Kidney (tissue), 14 donors: Measurements from ENCODE around the gene TENT5A. TPM values are rescaled to one million over a fixed set of nuclear protein-coding genes. Genes with fewer than 3 reads are reported as not detected.

Source experiments
- DNase-seq, 5 donors: peaks; one replicate each; pipeline ENCODE4 v3.0.0-alpha.2; 2013 to 2020
- FAIRE-seq: peaks from 2 replicates; lab custom pipeline; 2012; peaks lifted over from hg19 to GRCh38; lab: Jason Lieb, UNC
- H3K27ac ChIP-seq, 2 donors: one replicate each; pipeline ENCODE4 v1.7.0; 2013; ENCODE audit warnings: low read depth in 2 of 2, low read length in 2 of 2, inconsistent platforms in 1 of 2
- H3K27me3 ChIP-seq: one replicate; pipeline ENCODE4 v1.7.1; 2013; ENCODE audit warnings: low read length, inconsistent platforms; ENCODE audit not compliant: control insufficient read depth, insufficient read depth
- H3K36me3 ChIP-seq, 3 donors: one replicate each; pipeline versions ENCODE4 v1.7.0 to v1.7.1; 2013; ENCODE audit warnings: low read length in 3 of 3, control low read depth in 1 of 3, inconsistent platforms in 1 of 3; ENCODE audit not compliant: insufficient read depth in 3 of 3, control insufficient read depth in 2 of 3
- H3K4me1 ChIP-seq, 3 donors: one replicate each; pipeline versions ENCODE4 v1.7.0 to v1.7.1; 2013; ENCODE audit warnings: low read length in 3 of 3, inconsistent platforms in 1 of 3, low read depth in 1 of 3; ENCODE audit not compliant: control insufficient read depth in 2 of 3, insufficient read depth in 2 of 3
- H3K4me3 ChIP-seq, 3 donors: one replicate each; pipeline versions ENCODE4 v1.7.0 to v1.8.1; 2013; ENCODE audit warnings: low read length in 3 of 3, control low read depth in 1 of 3, inconsistent platforms in 1 of 3
- H3K9ac ChIP-seq, 3 donors: one replicate each; pipeline versions ENCODE4 v1.7.0 to v1.7.1; 2013; ENCODE audit warnings: low read length in 3 of 3, control low read depth in 1 of 3, inconsistent platforms in 1 of 3
- H3K9me3 ChIP-seq, 3 donors: one replicate each; pipeline versions ENCODE4 v1.7.0 to v1.7.1; 2013; ENCODE audit warnings: low read length in 3 of 3, control low read depth in 1 of 3, inconsistent platforms in 1 of 3; ENCODE audit not compliant: control insufficient read depth in 2 of 3, insufficient read depth in 1 of 3
- CTCF ChIP-seq: IDR thresholded peaks from 3 replicates; pipeline ENCODE4 v1.5.1; 2012; ENCODE audit warnings: mild to moderate bottlenecking, moderate library complexity, borderline replicate concordance; ENCODE audit not compliant: insufficient read depth; ENCODE audit errors: extremely low read depth
- intact Hi-C: fragments of 100-400 bp; cut with DNase I; formaldehyde crosslinking; loops from one replicate; pipeline ENCODE4 v1.11.1; 2022
- polyA plus RNA-seq: library from polyadenylated mRNA; stranded (reverse); fragments of 350-450 nt; fragmentation: Illumina TruSeq; extraction: RNeasy Lipid Tissue Mini Kit (QIAGEN cat#74804); gene quantifications from one replicate; pipeline ENCODE4 v1.2.3, GENCODE V29; 2014; ENCODE audit warnings: low read depth, low replicate concordance; ENCODE audit not compliant: insufficient read depth
- total RNA-seq: library from RNA; stranded (reverse); fragmentation: NEBNext Ultra II Directional; extraction: Animal tissue kit (Norgen Biotek cat#: 25700); gene quantifications from one replicate; pipeline ENCODE4 v1.2.1, GENCODE V29; 2021
- donor health status: control.
- donor health status: control.
- donor health status: control.
- donor health status: control.
- donor health status: control.
- donor health status: DM: yes; HTN: yes; CAD: no.
- donor health status: Normal renal cell carcinoma (clear cell type).

The TENT5A gene
- total and polyA plus RNA-seq, 2 donors from 2014 or later, result 3.2 to 13.4 TPM

GRCh38 chr6:81722506-81723223 is 29.8 kb downstream of the TENT5A start:
- no peak overlapping the region for H3K4me3 ChIP-seq
- H3K36me3 ChIP-seq, result no peaks in the 10 kb centered on the region
- TF ChIP-seq CTCF, result no peak
- intact Hi-C loops, result no loop called here
- DNase-seq (no peak), FAIRE-seq (no peak)
- no peaks in the 10 kb centered on the region for H3K4me1 ChIP-seq
- no peak overlapping the region for H3K9ac ChIP-seq
- H3K27ac ChIP-seq, result no peak overlapping the region
- H3K9me3 ChIP-seq, result no peaks in the 10 kb centered on the region
- H3K27me3 ChIP-seq, result no peaks in the 10 kb centered on the region

GRCh38 chr6:81720427-81720826 is 32.1 kb downstream of the TENT5A start:
- TF ChIP-seq CTCF, result no peak
- intact Hi-C loops, result no loop called here
- FAIRE-seq, result no peak

GRCh38 chr6:81718126-81718525 is 34.4 kb downstream of the TENT5A start:
- H3K4me1 ChIP-seq, result no peaks in the 10 kb centered on the region
- H3K27me3 ChIP-seq, result no peaks in the 10 kb centered on the region
- DNase-seq (no peak), FAIRE-seq (no peak)
- H3K4me3 ChIP-seq, result no peak overlapping the region
- H3K27ac ChIP-seq, result no peak overlapping the region
- intact Hi-C loops, result no loop called here
- no peak overlapping the region for H3K9ac ChIP-seq
- no peaks in the 10 kb centered on the region for H3K9me3 ChIP-seq
- no peaks in the 10 kb centered on the region for H3K36me3 ChIP-seq
- TF ChIP-seq CTCF, result no peak

More at GRCh38 chr6:81720427-81720826, 32.1 kb downstream of the TENT5A start:
- DNase-seq, result no peak
- Histone ChIP-seq H3K4me1 (no peaks in the 10 kb centered on the region), H3K27me3 (no peaks in the 10 kb centered on the region), H3K36me3 (no peaks in the 10 kb centered on the region), H3K9ac (no peak overlapping the region), H3K27ac (no peak overlapping the region), H3K9me3 (no peaks in the 10 kb centered on the region), H3K4me3 (no peak overlapping the region)
